GM10847 (cell line): Measurements from ENCODE around the gene FRRS1.

Experiments
- POLR2A ChIP-seq: IDR thresholded peaks from 2 replicates; pipeline ENCODE4 v1.6.1; 2011; ENCODE audit not compliant: insufficient read length; ENCODE audit errors: extremely low read depth

Gene FRRS1, protein sequence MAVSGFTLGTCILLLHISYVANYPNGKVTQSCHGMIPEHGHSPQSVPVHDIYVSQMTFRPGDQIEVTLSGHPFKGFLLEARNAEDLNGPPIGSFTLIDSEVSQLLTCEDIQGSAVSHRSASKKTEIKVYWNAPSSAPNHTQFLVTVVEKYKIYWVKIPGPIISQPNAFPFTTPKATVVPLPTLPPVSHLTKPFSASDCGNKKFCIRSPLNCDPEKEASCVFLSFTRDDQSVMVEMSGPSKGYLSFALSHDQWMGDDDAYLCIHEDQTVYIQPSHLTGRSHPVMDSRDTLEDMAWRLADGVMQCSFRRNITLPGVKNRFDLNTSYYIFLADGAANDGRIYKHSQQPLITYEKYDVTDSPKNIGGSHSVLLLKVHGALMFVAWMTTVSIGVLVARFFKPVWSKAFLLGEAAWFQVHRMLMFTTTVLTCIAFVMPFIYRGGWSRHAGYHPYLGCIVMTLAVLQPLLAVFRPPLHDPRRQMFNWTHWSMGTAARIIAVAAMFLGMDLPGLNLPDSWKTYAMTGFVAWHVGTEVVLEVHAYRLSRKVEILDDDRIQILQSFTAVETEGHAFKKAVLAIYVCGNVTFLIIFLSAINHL

GRCh38 chr1:99766378-99766800 lies at the start of gene FRRS1:
FRRS1 (minus strand) TSS chr1:99766635; CDS start chr1:99748768, 17,867 bp downstream.
- TF ChIP-seq POLR2A: peak; percentile 25

- TF ChIP-seq POLR2A: no peak
Observed at GRCh38 chr1:99814373-99814900, 48.0 kb upstream of the FRRS1 start.

DNA sequence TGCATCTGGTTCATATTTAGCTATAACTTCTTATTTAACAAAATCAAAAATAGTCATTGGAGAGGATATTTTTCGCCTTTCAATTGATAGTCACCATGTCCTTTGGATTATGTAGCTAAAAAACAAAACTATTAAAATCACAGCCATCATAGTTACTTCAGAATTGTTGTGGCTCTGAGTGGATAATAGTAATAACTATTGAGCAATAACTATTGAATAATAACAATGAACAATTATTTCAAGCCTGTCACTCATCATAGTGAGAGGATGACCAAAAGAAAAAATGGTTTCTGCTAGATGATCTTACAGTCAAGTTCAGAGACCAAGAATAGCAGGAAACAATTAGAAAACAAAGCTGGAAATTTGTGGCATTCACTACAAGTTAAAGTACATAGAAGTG lies 45.3 kb upstream of the FRRS1 start:
- no peak for TF ChIP-seq POLR2A

- TF ChIP-seq POLR2A: no peak
Observed at GRCh38 chr1:99811075-99811474, 44.6 kb upstream of the FRRS1 start.

DNA sequence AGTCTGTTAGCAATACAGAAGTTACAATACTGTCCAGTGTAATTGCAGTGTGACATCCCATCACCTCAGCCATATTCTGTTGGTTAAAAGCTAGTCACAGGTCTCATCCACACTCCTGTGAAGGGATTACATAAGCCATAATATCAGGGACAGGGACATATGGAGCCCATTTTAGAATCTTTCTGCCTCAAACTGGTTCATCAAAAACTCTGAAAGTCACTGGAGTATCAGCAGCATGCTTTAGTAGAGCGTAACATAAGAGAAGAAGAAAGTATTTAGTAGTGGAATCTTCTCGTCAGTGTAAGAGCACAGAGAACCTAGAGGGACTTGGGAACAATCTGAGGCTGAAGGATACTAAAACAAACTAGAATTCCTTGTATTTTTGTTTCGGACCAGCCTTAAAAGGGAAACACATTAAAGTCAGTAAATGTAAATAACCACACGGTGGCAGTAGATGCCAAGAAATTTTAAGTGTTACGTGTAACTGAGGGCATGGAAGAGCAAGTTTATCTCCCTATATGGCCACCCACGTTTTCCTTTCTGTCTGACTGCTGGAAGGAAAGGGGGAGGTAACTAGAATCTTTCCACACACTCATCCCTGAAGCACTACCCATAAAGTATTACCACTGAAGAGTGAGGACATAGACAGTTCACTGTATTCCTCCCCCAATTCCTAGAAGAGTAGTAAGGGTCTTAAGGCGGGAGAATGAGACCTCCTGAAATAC lies 42.1 kb upstream of the FRRS1 start:
- TF ChIP-seq POLR2A: no peak

DNA sequence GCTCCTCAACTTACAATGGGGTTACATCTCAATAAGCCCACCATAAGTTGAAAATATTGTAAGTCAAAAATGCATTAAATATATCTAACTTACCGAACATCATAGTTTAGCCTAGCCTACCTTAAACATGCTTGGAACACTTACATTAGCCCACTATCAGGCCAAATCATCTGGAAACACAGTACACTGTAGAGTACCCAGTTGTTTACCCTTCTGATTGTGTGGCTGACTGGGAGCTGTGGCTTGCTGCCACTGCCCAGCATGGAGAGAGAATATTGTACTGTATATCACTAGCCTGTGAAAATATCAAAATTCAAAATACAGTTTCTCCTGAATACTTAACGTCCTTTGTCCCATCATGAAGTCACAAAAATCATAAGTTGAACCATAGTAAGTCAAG lies 40.4 kb upstream of the FRRS1 start:
- TF ChIP-seq POLR2A: no peak

- TF ChIP-seq POLR2A: no peak
Observed at GRCh38 chr1:99801584-99801983, 35.1 kb upstream of the FRRS1 start.

- TF ChIP-seq POLR2A: no peak
Observed at GRCh38 chr1:99789715-99790114, 23.3 kb upstream of the FRRS1 start.

DNA sequence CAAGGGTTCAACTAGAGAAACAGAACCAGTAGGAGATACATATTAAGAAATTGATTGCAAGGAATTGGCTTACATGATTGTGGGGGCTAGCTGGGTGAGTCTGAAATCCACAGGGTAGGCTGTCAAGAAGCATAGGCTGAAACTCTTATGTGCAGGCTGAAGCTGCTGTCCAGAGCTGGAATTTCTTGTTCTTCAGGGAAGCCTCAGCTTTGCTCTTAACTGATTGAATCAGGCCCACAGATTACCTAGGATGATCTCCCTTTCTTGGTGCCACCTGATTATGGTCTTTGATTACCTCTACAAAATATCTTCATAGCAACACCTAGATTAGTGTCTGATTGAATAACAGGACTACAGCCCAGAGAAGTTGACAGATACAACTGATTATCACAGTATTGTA lies 22.5 kb upstream of the FRRS1 start:
- no peak for TF ChIP-seq POLR2A

DNA sequence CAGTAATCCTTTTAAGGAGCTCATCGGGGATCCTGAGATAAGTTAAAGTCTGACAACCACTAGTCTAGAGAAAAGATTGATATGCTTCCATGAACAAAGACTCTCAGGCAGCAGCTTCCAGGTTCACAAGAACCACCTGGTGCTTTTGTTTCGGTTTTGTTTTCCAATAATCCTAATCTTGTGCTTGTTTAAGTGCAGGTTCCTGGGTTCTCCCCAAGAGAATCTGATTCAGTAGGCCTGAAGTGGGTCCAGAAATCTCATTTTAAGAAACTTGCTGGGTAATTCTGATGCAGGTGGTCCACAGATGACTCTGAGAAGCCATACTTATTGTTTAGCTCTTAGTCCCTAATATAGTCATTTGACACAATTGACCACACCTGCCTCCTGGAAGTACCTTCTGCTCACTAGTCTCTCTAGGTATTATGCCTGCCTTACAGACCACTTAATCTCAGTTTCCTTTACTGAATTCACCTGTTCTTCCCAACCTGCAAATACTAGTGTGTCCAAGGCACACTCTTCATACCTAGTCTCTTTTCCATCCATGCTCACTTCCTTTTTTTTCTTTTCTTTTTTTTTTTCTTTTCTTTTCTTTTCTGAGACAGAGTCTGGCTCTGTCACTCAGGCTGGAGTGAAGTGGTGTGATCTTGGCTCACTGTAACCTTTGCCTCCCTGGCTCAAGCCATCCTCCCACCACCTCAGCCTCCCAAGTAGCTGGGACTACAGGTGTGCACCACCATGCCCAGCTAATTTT lies 20.5 kb upstream of the FRRS1 start:
- TF ChIP-seq POLR2A: no peak

- no peak for TF ChIP-seq POLR2A
Observed at GRCh38 chr1:99784809-99785255, 18.4 kb upstream of the FRRS1 start.

- TF ChIP-seq POLR2A: no peak
Observed at GRCh38 chr1:99784143-99784542, 17.7 kb upstream of the FRRS1 start.

GRCh38 chr1:99782920-99783319 lies 16.5 kb upstream of the FRRS1 start:
- no peak for TF ChIP-seq POLR2A

DNA sequence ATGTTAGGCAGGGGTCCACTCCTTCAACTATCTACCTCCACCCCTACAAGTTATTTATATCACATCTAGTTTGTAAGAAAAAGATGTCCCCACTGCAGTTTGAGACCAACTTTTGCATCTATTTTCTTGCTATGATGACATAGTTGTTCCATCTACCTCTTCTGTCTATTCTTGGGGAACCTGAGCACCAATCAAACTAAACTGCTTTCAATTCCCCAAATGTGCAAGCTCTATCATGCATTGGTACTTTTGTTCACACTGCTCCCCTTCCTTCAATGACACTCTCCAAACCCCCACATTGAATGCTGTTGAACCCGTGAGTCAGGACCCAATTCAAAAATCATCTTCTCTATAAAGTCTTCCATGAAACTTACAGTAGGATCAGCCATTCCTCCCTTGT lies 16.0 kb upstream of the FRRS1 start:
- no peak for TF ChIP-seq POLR2A

- no peak for TF ChIP-seq POLR2A
Observed at GRCh38 chr1:99781798-99782197, 15.4 kb upstream of the FRRS1 start.
